ENCODE measurements around the gene NOL6.

NOL6 gene

GRCh38 chr9:33480106-33480505 is 6.4 kb upstream of the NOL6 start:
- no peak for DNase-seq (ENCODE audit: extremely low read depth, low read depth)
- H3K4me3 ChIP-seq (replicated peaks; ENCODE audit: low read depth, low read length): no peak overlapping the region
- no peak for TF ChIP-seq CTCF (IDR thresholded peaks at IDR 0.05; ENCODE audit: low read depth, low read length, missing control alignments)

- DNase-seq (ENCODE audit: extremely low read depth, low read depth): no peak
Measured at GRCh38 chr9:33476503-33476902, 2.8 kb upstream of the NOL6 start.

GRCh38 chr9:33475357-33475756 is 1.6 kb upstream of the NOL6 start:
- DNase-seq (ENCODE audit: extremely low read depth, low read depth): no peak
- H3K4me3 ChIP-seq (replicated peaks; ENCODE audit: low read depth, low read length): no peak overlapping the region
- TF ChIP-seq CTCF (IDR thresholded peaks at IDR 0.05; ENCODE audit: low read depth, low read length, missing control alignments): no peak

More at GRCh38 chr9:33476503-33476902, 2.8 kb upstream of the NOL6 start:
- no peak for TF ChIP-seq CTCF (IDR thresholded peaks at IDR 0.05; ENCODE audit: low read depth, low read length, missing control alignments)
- H3K4me3 ChIP-seq (replicated peaks; ENCODE audit: low read depth, low read length): no peak overlapping the region

GRCh38 chr9:33472881-33473615 is 676 bp downstream of the NOL6 start:
- no peak for DNase-seq (ENCODE audit: extremely low read depth, low read depth)
- peak overlapping the region; percentile 88 for H3K4me3 ChIP-seq (replicated peaks; ENCODE audit: low read depth, low read length)
- TF ChIP-seq CTCF (IDR thresholded peaks at IDR 0.05; ENCODE audit: low read depth, low read length, missing control alignments): no peak

GRCh38 chr9:33472171-33472880 is 1.4 kb downstream of the NOL6 start:
- H3K4me3 ChIP-seq (replicated peaks; ENCODE audit: low read depth, low read length): peak overlapping the region; percentile 88
- no peak for DNase-seq (ENCODE audit: extremely low read depth, low read depth)
- no peak for TF ChIP-seq CTCF (IDR thresholded peaks at IDR 0.05; ENCODE audit: low read depth, low read length, missing control alignments)

DNA sequence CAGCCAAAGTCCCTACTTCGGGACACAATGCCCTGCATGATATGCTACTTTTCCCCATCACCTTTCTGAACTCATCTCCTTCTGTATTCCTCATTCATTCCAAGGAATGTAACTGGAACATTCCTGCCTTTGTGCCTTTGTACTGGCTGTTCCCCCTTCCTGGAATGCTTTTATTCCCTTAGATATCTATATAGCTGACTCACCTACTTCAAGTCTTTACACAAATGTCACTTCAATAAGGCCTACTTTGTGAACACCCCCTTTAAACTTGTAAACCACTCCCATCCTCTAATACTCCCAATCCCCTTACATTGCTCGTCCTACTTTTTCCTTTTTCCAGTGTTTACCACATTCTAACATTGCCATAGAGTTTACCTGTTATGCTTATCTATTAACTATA is 2.4 kb downstream of the NOL6 start:
- no peak for TF ChIP-seq CTCF (IDR thresholded peaks at IDR 0.05; ENCODE audit: low read depth, low read length, missing control alignments)
- H3K4me3 ChIP-seq (replicated peaks; ENCODE audit: low read depth, low read length): peak overlapping the region; percentile 88
- no peak for DNase-seq (ENCODE audit: extremely low read depth, low read depth)

All from HFF-Myc (cell line).